Daoy (cell line): ENCODE measurements around the gene NEK6. TPM values are rescaled to one million over a fixed set of nuclear protein-coding genes. Genes with fewer than 3 reads are reported as not detected.

Experiments used
- DNase-seq: peaks from one replicate; pipeline ENCODE4 v3.0.0-alpha.2; 2015; ENCODE audit warnings: low read depth
- total RNA-seq: library from RNA; depleted of rRNA; stranded (reverse); fragments of >200 nt; shearing (Covaris generic); gene quantifications from 2 replicates; pipeline ENCODE4 v1.2.3, GENCODE V29; 2014

Gene NEK6
- total RNA-seq, 1 experiment from 2014 or later, result 41.9 TPM

GRCh38 chr9:124354346-124355038, 96.7 kb downstream of the NEK6 start:
- no peak for DNase-seq

- no peak for DNase-seq
Observed at GRCh38 chr9:124355039-124355940, 97.5 kb downstream of the NEK6 start.

GRCh38 chr9:124355941-124356744, 98.4 kb downstream of the NEK6 start:
- DNase-seq, result no peak

- no peak for DNase-seq
Observed at GRCh38 chr9:124356745-124357390, 99.1 kb downstream of the NEK6 start.

- DNase-seq, result no peak
Observed at GRCh38 chr9:124357721-124358361, 100.1 kb downstream of the NEK6 start.

- DNase-seq, result no peak
Observed at GRCh38 chr9:124358631-124359030, 100.9 kb downstream of the NEK6 start.

- no peak for DNase-seq
Observed at GRCh38 chr9:124359426-124359825, 101.7 kb downstream of the NEK6 start.

GRCh38 chr9:124359855-124360678, 102.3 kb downstream of the NEK6 start:
- DNase-seq, result no peak

GRCh38 chr9:124361128-124361527, 103.4 kb downstream of the NEK6 start:
- DNase-seq, result no peak

- no peak for DNase-seq
Observed at GRCh38 chr9:124363326-124364096, 105.8 kb downstream of the NEK6 start.

- no peak for DNase-seq
Observed at GRCh38 chr9:124364141-124364540, 106.4 kb downstream of the NEK6 start.

- no peak for DNase-seq
Observed at GRCh38 chr9:124365036-124365435, 107.3 kb downstream of the NEK6 start.

- DNase-seq, result peak; percentile 43
Observed at GRCh38 chr9:124366476-124367220, 108.9 kb downstream of the NEK6 start.

GRCh38 chr9:124368692-124369091, 110.9 kb downstream of the NEK6 start:
- no peak for DNase-seq

- DNase-seq, result no peak
Observed at GRCh38 chr9:124369231-124369797, 111.6 kb downstream of the NEK6 start.

GRCh38 chr9:124370896-124371582, 113.3 kb downstream of the NEK6 start:
- no peak for DNase-seq

GRCh38 chr9:124372038-124372437, 114.3 kb downstream of the NEK6 start:
- no peak for DNase-seq

GRCh38 chr9:124373386-124373785, 115.6 kb downstream of the NEK6 start:
- no peak for DNase-seq
